GM12892 (cell line): Measurements from ENCODE around the gene IRF7.

Experiments used
- POLR2A ChIP-seq: IDR thresholded peaks from 2 replicates; pipeline ENCODE4 v1.6.1; 2011; ENCODE audit warnings: low read depth, low read length, control low read depth
- POLR2AphosphoS5 ChIP-seq: IDR thresholded peaks from 2 replicates; pipeline ENCODE4 v1.6.1; 2011; ENCODE audit warnings: low read depth, low read length, control low read depth
- TAF1 ChIP-seq: IDR thresholded peaks from 2 replicates; pipeline ENCODE4 v1.6.1; 2011; ENCODE audit warnings: low read depth, mild to moderate bottlenecking, control low read depth, low read length, borderline replicate concordance

DNA sequence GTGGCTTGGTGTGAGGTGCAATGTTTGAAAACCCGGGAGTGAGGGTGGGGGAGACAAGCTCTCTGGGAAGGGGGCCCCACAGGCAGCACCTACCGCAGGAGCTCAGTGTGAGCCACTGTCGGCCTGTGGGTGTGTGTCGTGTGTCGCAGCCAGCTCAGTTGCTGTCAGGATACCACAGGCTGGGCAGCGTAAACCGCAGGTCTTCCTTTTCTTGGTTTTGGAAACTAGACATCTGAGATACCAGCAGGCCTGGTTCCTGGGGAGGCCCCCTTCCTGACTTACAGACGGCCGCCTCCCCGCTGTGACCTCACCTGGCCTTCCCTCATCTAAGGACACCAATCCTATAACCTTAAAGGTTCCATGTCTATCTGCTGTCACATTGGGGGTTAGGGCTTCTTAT lies 19.4 kb downstream of the IRF7 start:
- no peak for TF ChIP-seq POLR2AphosphoS5
- no peak for TF ChIP-seq POLR2A
- no peak for TF ChIP-seq TAF1
